GM12878 (cell line): ENCODE data around the gene ATP10D. TPM values are rescaled to one million over a fixed set of nuclear protein-coding genes. Genes with fewer than 3 reads are reported as not detected.

Source experiments
- ATAC-seq: fragments of 200-7000 bp; cut with Tn5 transposase; 3 replicates; pipeline ENCODE4 v1.9.1; 2020; ENCODE audit warnings: mild to moderate bottlenecking, moderate library complexity
- BruUV-seq: library from RNA; stranded (reverse); fragments of 400-500 nt; replicated peaks from 2 replicates; lab custom pipeline; 2021; lab: Mats Ljungman, UMichigan
- CTCF ChIA-PET: fragments of 300-600 bp; sonication (Branson Sonifier 250); formaldehyde crosslinking; extraction: SDS; loops from one replicate; lab custom pipeline; 2021; ENCODE audit warnings: inconsistent platforms; lab: Yijun Ruan, JAX
- POLR2A ChIA-PET: fragments of 350-600 bp; formaldehyde crosslinking; extraction: SDS; loops from one replicate; lab custom pipeline; 2021; ENCODE audit warnings: inconsistent platforms; lab: Charles Lee
- RAD21 ChIA-PET: fragments of 300-600 bp; sonication (Branson Sonifier 250); formaldehyde crosslinking; loops from one replicate; lab custom pipeline; 2023; ENCODE audit warnings: antibody characterized with exemption; ENCODE audit not compliant: unreplicated experiment; lab: Charles Lee
- SMC1A ChIA-PET: fragments of 300-600 bp; sonication (Branson Sonifier 250); formaldehyde crosslinking; loops from one replicate; lab custom pipeline; 2023; ENCODE audit not compliant: unreplicated experiment, uncharacterized antibody; lab: Charles Lee
- DNase-seq: peaks from one replicate; pipeline ENCODE4 v3.0.0-alpha.2; 2011; ENCODE audit warnings: low read depth, low spot score
- FAIRE-seq: peaks from 3 replicates; lab custom pipeline; 2011; peaks lifted over from hg19 to GRCh38; lab: Jason Lieb, UNC
- H2AFZ ChIP-seq: 2 replicates; pipeline ENCODE4 v1.6.0; 2011; ENCODE audit warnings: low read depth, low read length, control low read depth; ENCODE audit not compliant: control insufficient read depth
- H3K27ac ChIP-seq: 2 replicates; pipeline ENCODE4 v1.5.1; 2011; ENCODE audit warnings: control low read depth; ENCODE audit not compliant: control insufficient read depth, insufficient read depth
- H3K27me3 ChIP-seq, 2 experiments: replicated peaks in 1 of 2; 2 replicates each; pipeline versions ENCODE4 v1.6.0 to v1.6.1; 2011; ENCODE audit warnings: low read length in 1 of 2; ENCODE audit not compliant: control insufficient read depth in 2 of 2, insufficient read depth in 2 of 2
- H3K36me3 ChIP-seq, 2 experiments: 2 replicates each; pipeline ENCODE4 v1.5.1; 2011; ENCODE audit warnings: low read length in 1 of 2; ENCODE audit not compliant: control insufficient read depth in 2 of 2, insufficient read depth in 2 of 2
- H3K4me1 ChIP-seq: 2 replicates; pipeline ENCODE4 v1.6.1; 2011; ENCODE audit warnings: mild to moderate bottlenecking, low read length, moderate library complexity, mixed read lengths; ENCODE audit not compliant: control insufficient read depth, insufficient read depth
- H3K4me2 ChIP-seq: 2 replicates; pipeline ENCODE4 v1.6.0; 2011; ENCODE audit warnings: control low read depth; ENCODE audit not compliant: control insufficient read depth, insufficient read depth
- H3K4me3 ChIP-seq: fragments of 200-600 bp; sonication (generic); 2 replicates; pipeline ENCODE4 v1.5.1; 2016
- H3K79me2 ChIP-seq: 2 replicates; pipeline ENCODE4 v1.6.0; 2011; ENCODE audit warnings: low read length; ENCODE audit not compliant: control insufficient read depth, insufficient read depth
- H3K9ac ChIP-seq: 2 replicates; pipeline ENCODE4 v1.8.0; 2011; ENCODE audit warnings: low read length, control low read depth, mixed read lengths; ENCODE audit not compliant: control insufficient read depth, insufficient read depth
- H3K9me3 ChIP-seq: replicated peaks from 3 replicates; pipeline ENCODE4 v1.5.1; 2011; ENCODE audit warnings: mild to moderate bottlenecking, low read length; ENCODE audit not compliant: control insufficient read depth, insufficient read depth
- H4K20me1 ChIP-seq: 2 replicates; pipeline ENCODE4 v1.6.0; 2011; ENCODE audit not compliant: control insufficient read depth, insufficient read depth
- BACH1 ChIP-seq: fragments of 450-650 bp; IDR thresholded peaks from 2 replicates; pipeline ENCODE4 v1.6.1; 2017; ENCODE audit warnings: mild to moderate bottlenecking, borderline replicate concordance
- BMI1 ChIP-seq: fragments of 450-650 bp; IDR thresholded peaks from 2 replicates; pipeline ENCODE4 v1.6.1; 2016; ENCODE audit warnings: mild to moderate bottlenecking, moderate library complexity, borderline replicate concordance
- CBFB ChIP-seq: IDR thresholded peaks from 2 replicates; pipeline ENCODE4 v1.6.1; 2016; ENCODE audit warnings: antibody characterized with exemption, low read depth
- CREM ChIP-seq: IDR thresholded peaks from 2 replicates; pipeline ENCODE4 v1.6.1; 2014; ENCODE audit warnings: antibody characterized with exemption, low read depth
- EGR1 ChIP-seq, 2 experiments: IDR thresholded peaks; 1 replicate in 1 of 2; 2 replicates in 1 of 2; pipeline ENCODE4 v1.6.1; 2011 to 2012; ENCODE audit warnings: low read depth in 2 of 2, low read length in 2 of 2, borderline replicate concordance in 1 of 2, mild to moderate bottlenecking in 1 of 2, moderate library complexity in 1 of 2
- EZH2 ChIP-seq: IDR thresholded peaks from 2 replicates; pipeline ENCODE4 v1.6.1; 2012; ENCODE audit warnings: low read depth, mild to moderate bottlenecking, control low read depth, inconsistent platforms, low read length, borderline replicate concordance; ENCODE audit not compliant: control insufficient read depth
- GATAD2B ChIP-seq: fragments of 450-650 bp; conservative IDR thresholded peaks from 2 replicates; pipeline ENCODE4 v1.6.1; 2017; ENCODE audit warnings: low read depth, mild to moderate bottlenecking, moderate library complexity
- IKZF2 ChIP-seq, 2 experiments: fragments of 450-650 bp; IDR thresholded peaks; 2 replicates each; pipeline ENCODE4 v1.6.1; 2017; ENCODE audit warnings: mild to moderate bottlenecking in 2 of 2, moderate library complexity in 2 of 2
- MTA2 ChIP-seq: fragments of 450-650 bp; IDR thresholded peaks from 2 replicates; pipeline ENCODE4 v1.6.1; 2016; ENCODE audit warnings: low read depth, mild to moderate bottlenecking, moderate library complexity
- NR2C1 ChIP-seq: fragments of 450-650 bp; IDR thresholded peaks from 2 replicates; pipeline ENCODE4 v1.6.1; 2017; ENCODE audit warnings: antibody characterized with exemption, mild to moderate bottlenecking, moderate library complexity
- NRF1 ChIP-seq: conservative IDR thresholded peaks from 2 replicates; pipeline ENCODE4 v1.6.1; 2011; ENCODE audit warnings: mild to moderate bottlenecking, low read depth, low read length, improper control_type of control experiment
- POLR2A ChIP-seq: IDR thresholded peaks from 2 replicates; pipeline ENCODE4 v1.6.1; 2011; ENCODE audit warnings: low read depth, mild to moderate bottlenecking, low read length
- RAD21 ChIP-seq: IDR thresholded peaks from 2 replicates; pipeline ENCODE4 v1.6.1; 2011; ENCODE audit warnings: mild to moderate bottlenecking, low read depth, low read length, moderate library complexity; ENCODE audit not compliant: insufficient read depth
- RAD51 ChIP-seq: fragments of 450-650 bp; IDR thresholded peaks from 2 replicates; pipeline ENCODE4 v1.6.1; 2016; ENCODE audit warnings: moderate library complexity, mild to moderate bottlenecking, inconsistent platforms
- SREBF1 ChIP-seq: IDR thresholded peaks from 2 replicates; pipeline ENCODE4 v1.6.1; 2012; ENCODE audit warnings: mild to moderate bottlenecking, low read length
- WGBS: methylation state at CpG from one replicate; pipeline ENCODE4 v1.1.6; 2016; ENCODE audit warnings: low lambda C conversion rate; ENCODE audit not compliant: insufficient replicate concordance, insufficient coverage; ENCODE audit errors: missing lambda C conversion rate; 5-methylcytosine and 5-hydroxymethylcytosine counted together
- in situ Hi-C: fragments of 300-500 bp; cut with MboI; formaldehyde crosslinking; loops from 9 replicates; pipeline ENCODE4 v1.14.3; 2018; ENCODE audit warnings: mixed read lengths
- intact Hi-C: fragments of 100-400 bp; cut with micrococcal nuclease; formaldehyde crosslinking; loops from one replicate; pipeline ENCODE4 v1.14.2; 2022; ENCODE audit not compliant: unreplicated experiment
- polyA plus RNA-seq, 11 experiments: library from polyadenylated mRNA; depleted of rRNA in 4 of 11; unstranded in 6 of 11; stranded (reverse) in 5 of 11; fragments of >200 nt; fragmentation: Nextera tagmentation in 4 of 11; fragmentation: Illumina TruSeq in 1 of 11; extraction: Ambion mirVana in 4 of 11; extraction: Trizol in 1 of 11; gene quantifications; 1 replicate in 1 of 11; 2 replicates in 10 of 11; pipeline versions ENCODE4 v1.2.1 to v1.2.3, GENCODE V29; 2011 to 2016; ENCODE audit warnings: inconsistent platforms in 2 of 11, missing spikeins in 2 of 11, low read depth in 1 of 11
- total RNA-seq, 4 experiments: library from RNA; depleted of rRNA in 3 of 4; stranded (reverse); fragments of >200 nt in 3 of 4; fragmentation: Illumina TruSeq in 1 of 4; extraction: Trizol in 1 of 4; gene quantifications; 2 replicates each; pipeline versions ENCODE4 v1.2.1 to v1.2.3, GENCODE V29; 2013 to 2021
- TF ChIP-seq, protein P1 (sequence below): fragments of 450-650 bp; IDR thresholded peaks from 2 replicates; pipeline ENCODE4 v1.6.1; 2016; ENCODE audit warnings: mild to moderate bottlenecking
- TF ChIP-seq, protein P2 (sequence below): fragments of 450-650 bp; IDR thresholded peaks from 2 replicates; pipeline ENCODE4 v1.6.1; 2017; ENCODE audit warnings: low read depth, mild to moderate bottlenecking, moderate library complexity
- TF ChIP-seq, protein P3 (sequence below): fragments of 450-650 bp; IDR thresholded peaks from 2 replicates; pipeline ENCODE4 v1.6.1; 2017; ENCODE audit warnings: mild to moderate bottlenecking, low read depth, inconsistent platforms; ENCODE audit not compliant: poor library complexity, severe bottlenecking
- TF ChIP-seq, protein P4 (sequence below): IDR thresholded peaks from 2 replicates; pipeline ENCODE4 v1.6.1; 2011; ENCODE audit warnings: borderline replicate concordance, low read depth, mild to moderate bottlenecking, moderate library complexity, mixed read lengths, low read length; ENCODE audit not compliant: insufficient read depth; ENCODE audit errors: extremely low read length

Gene ATP10D
- total and polyA plus RNA-seq, 10 of the 15 experiments (the other 5 are each of a cell fraction or from before 2014, with no cell fraction given): 10.2 to 50.3 (median 19.1) TPM

DNA sequence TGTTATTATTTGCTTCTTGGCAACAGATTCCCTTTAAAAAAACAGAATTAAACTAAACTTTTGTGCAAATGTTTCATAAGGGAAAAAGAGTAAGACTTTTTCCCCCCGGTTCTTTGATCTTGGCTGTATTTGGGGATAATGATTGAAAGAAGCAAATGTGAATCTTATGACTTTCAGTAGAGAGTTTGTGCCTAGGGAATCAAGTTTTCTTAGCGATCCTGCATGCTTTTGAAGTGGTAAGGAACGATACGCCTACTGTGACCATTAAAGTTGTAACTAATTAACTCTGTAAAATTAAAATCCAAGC, 9.0 kb downstream of the ATP10D start:
- H3K4me2 ChIP-seq: peak overlapping the region; percentile 81
- no peak for FAIRE-seq
- H2AFZ ChIP-seq: peak overlapping the region; percentile 59
- peaks cover 37% of the 10 kb centered on the region for H3K79me2 ChIP-seq
- no peak for DNase-seq
- POLR2A ChIA-PET: interaction anchor here (0.6 to 3.4 kb wide), 11 partner anchors 9 to 93 kb away, joined by 3 to 55 read pairs (median 8); partner anchors contain the start of genes ATP10D and COMMD8
- no peaks in the 10 kb centered on the region for H4K20me1 ChIP-seq
- WGBS: 29% methylated on average over 4 of the region's 4 CpGs
- H3K9me3 ChIP-seq: no peaks in the 10 kb centered on the region; the same call in 2 of the 3 replicates
- H3K27me3 ChIP-seq: no peaks in the 10 kb centered on the region
- CTCF ChIA-PET: interaction anchor here (1.0 to 10.3 kb wide), 10 partner anchors 9 to 342 kb away, joined by 3 to 124 read pairs (median 11); partner anchors contain the start of genes ATP10D and COMMD8
- peak overlapping the region; percentile 84 for H3K27ac ChIP-seq
- in situ Hi-C loops: no loop called here
- intact Hi-C loops: loop anchor here (2.0 to 10.0 kb wide), 5 partner anchors 17 to 541 kb away; partner anchors contain the start of genes CORIN and NFXL1
- RAD21 ChIA-PET: interaction anchor here (0.5 to 4.1 kb wide), 12 partner anchors 7 to 542 kb away, joined by 3 to 88 read pairs (median 12); partner anchors contain the start of genes ATP10D and COMMD8
- TSS peak; percentile 13 for BruUV-seq
- H3K4me1 ChIP-seq: peaks cover 25% of the 10 kb centered on the region
- SMC1A ChIA-PET: interaction anchor here (0.8 to 11.1 kb wide), 18 partner anchors 8 to 175 kb away, joined by 3 to 239 read pairs (median 4); partner anchors contain the start of genes ATP10D and COMMD8
- peak overlapping the region; percentile 20; the same call in 1 of the 2 replicates for H3K9ac ChIP-seq
- H3K4me3 ChIP-seq: peak overlapping the region; percentile 53
- no peaks in the 10 kb centered on the region for H3K36me3 ChIP-seq
- peak; percentile 26 for ATAC-seq
- no peak for TF ChIP-seq NRF1
- TF ChIP-seq POLR2A: no peak
- TF ChIP-seq RAD51: no peak
- no peak for TF ChIP-seq BMI1
- TF ChIP-seq CREM: no peak
- no peak for TF ChIP-seq RAD21
- no peak for TF ChIP-seq EGR1 (IDR thresholded peaks at IDR 0.05; ENCODE audit: borderline replicate concordance in 1 of 2, low read depth in 2 of 2, low read length in 2 of 2)
- no peak for TF ChIP-seq CBFB
- TF ChIP-seq BACH1: no peak
- TF ChIP-seq, protein P1, sequence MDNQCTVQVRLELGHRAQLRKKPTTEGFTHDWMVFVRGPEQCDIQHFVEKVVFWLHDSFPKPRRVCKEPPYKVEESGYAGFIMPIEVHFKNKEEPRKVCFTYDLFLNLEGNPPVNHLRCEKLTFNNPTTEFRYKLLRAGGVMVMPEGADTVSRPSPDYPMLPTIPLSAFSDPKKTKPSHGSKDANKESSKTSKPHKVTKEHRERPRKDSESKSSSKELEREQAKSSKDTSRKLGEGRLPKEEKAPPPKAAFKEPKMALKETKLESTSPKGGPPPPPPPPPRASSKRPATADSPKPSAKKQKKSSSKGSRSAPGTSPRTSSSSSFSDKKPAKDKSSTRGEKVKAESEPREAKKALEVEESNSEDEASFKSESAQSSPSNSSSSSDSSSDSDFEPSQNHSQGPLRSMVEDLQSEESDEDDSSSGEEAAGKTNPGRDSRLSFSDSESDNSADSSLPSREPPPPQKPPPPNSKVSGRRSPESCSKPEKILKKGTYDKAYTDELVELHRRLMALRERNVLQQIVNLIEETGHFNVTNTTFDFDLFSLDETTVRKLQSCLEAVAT: peak; percentile 24; the same call in 1 of the 2 replicates
- TF ChIP-seq, protein P2, sequence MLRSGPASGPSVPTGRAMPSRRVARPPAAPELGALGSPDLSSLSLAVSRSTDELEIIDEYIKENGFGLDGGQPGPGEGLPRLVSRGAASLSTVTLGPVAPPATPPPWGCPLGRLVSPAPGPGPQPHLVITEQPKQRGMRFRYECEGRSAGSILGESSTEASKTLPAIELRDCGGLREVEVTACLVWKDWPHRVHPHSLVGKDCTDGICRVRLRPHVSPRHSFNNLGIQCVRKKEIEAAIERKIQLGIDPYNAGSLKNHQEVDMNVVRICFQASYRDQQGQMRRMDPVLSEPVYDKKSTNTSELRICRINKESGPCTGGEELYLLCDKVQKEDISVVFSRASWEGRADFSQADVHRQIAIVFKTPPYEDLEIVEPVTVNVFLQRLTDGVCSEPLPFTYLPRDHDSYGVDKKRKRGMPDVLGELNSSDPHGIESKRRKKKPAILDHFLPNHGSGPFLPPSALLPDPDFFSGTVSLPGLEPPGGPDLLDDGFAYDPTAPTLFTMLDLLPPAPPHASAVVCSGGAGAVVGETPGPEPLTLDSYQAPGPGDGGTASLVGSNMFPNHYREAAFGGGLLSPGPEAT: peak; percentile 68; the same call in 1 of the 2 replicates
- peak; percentile 85 for TF ChIP-seq MTA2
- TF ChIP-seq NR2C1: no peak
- TF ChIP-seq, protein P3, sequence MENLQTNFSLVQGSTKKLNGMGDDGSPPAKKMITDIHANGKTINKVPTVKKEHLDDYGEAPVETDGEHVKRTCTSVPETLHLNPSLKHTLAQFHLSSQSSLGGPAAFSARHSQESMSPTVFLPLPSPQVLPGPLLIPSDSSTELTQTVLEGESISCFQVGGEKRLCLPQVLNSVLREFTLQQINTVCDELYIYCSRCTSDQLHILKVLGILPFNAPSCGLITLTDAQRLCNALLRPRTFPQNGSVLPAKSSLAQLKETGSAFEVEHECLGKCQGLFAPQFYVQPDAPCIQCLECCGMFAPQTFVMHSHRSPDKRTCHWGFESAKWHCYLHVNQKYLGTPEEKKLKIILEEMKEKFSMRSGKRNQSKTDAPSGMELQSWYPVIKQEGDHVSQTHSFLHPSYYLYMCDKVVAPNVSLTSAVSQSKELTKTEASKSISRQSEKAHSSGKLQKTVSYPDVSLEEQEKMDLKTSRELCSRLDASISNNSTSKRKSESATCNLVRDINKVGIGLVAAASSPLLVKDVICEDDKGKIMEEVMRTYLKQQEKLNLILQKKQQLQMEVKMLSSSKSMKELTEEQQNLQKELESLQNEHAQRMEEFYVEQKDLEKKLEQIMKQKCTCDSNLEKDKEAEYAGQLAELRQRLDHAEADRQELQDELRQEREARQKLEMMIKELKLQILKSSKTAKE: no peak
- no peak for TF ChIP-seq GATAD2B
- TF ChIP-seq, protein P4, sequence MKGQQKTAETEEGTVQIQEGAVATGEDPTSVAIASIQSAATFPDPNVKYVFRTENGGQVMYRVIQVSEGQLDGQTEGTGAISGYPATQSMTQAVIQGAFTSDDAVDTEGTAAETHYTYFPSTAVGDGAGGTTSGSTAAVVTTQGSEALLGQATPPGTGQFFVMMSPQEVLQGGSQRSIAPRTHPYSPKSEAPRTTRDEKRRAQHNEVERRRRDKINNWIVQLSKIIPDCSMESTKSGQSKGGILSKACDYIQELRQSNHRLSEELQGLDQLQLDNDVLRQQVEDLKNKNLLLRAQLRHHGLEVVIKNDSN: no peak
- TF ChIP-seq SREBF1: no peak
- TF ChIP-seq EZH2: no peak
- peak; percentile 66 to 74; a peak in 3 of 4 replicates for TF ChIP-seq IKZF2 (IDR thresholded peaks at IDR 0.05)
